ENCODE measurements around the gene ZBTB40.

DNA sequence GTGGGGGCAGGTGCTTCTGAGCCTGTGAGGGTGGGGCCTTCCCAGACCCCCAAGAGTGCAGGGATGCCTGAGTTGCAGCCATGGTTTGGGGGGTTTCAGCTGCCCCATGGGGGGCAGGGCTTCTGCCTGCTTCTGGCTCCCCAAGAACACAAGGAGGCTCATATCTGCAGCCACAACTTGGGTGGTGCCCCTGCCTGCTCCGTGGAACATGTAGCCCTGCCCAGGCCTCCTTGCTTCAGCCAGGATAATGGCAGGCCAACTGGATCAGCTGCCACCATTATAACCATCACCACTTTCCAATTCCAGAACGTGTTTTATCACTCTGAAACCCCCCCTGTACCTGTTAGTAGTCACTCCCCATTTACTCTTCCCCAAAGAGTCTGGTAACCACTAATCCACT, 14.0 kb downstream of the ZBTB40 start:
- TF ChIP-seq, protein P1, sequence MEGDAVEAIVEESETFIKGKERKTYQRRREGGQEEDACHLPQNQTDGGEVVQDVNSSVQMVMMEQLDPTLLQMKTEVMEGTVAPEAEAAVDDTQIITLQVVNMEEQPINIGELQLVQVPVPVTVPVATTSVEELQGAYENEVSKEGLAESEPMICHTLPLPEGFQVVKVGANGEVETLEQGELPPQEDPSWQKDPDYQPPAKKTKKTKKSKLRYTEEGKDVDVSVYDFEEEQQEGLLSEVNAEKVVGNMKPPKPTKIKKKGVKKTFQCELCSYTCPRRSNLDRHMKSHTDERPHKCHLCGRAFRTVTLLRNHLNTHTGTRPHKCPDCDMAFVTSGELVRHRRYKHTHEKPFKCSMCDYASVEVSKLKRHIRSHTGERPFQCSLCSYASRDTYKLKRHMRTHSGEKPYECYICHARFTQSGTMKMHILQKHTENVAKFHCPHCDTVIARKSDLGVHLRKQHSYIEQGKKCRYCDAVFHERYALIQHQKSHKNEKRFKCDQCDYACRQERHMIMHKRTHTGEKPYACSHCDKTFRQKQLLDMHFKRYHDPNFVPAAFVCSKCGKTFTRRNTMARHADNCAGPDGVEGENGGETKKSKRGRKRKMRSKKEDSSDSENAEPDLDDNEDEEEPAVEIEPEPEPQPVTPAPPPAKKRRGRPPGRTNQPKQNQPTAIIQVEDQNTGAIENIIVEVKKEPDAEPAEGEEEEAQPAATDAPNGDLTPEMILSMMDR (IDR thresholded peaks at IDR 0.05) = no peak
- TF ChIP-seq EP300 (IDR thresholded peaks at IDR 0.05) (no peak), POLR2A (IDR thresholded peaks at IDR 0.05) (no peak)

Measured in ovary (tissue), 3 donors.